Loucy (cell line): ENCODE measurements around the gene SLC13A4.
A peak's percentile ranks its signal among the peaks of the same experiment; 100 is the strongest.

ENCODE experiments used
- H2AFZ ChIP-seq: fragments of 200-600 bp; sonication (generic); 2 replicates; pipeline ENCODE4 v1.6.0; 2016; ENCODE audit warnings: antibody characterized with exemption, mild to moderate bottlenecking, low read length, moderate library complexity
- H3F3A ChIP-seq: fragments of 200-600 bp; 2 replicates; pipeline ENCODE4 v1.6.0; 2016; ENCODE audit warnings: antibody characterized with exemption, low read depth, mild to moderate bottlenecking
- H3K27me3 ChIP-seq: fragments of 200-600 bp; sonication (generic); 2 replicates; pipeline ENCODE4 v1.6.1; 2014; ENCODE audit warnings: low read length, mild to moderate bottlenecking; ENCODE audit not compliant: insufficient read depth, poor library complexity, severe bottlenecking
- H3K36me3 ChIP-seq: fragments of 200-600 bp; sonication (generic); 2 replicates; pipeline ENCODE4 v1.6.1; 2016; ENCODE audit warnings: low read length; ENCODE audit not compliant: insufficient read depth
- H3K4me1 ChIP-seq: fragments of 200-600 bp; sonication (generic); 2 replicates; pipeline ENCODE4 v1.5.1; 2014; ENCODE audit warnings: low read length, mild to moderate bottlenecking; ENCODE audit not compliant: insufficient read depth, poor library complexity, severe bottlenecking
- H3K4me2 ChIP-seq: fragments of 200-600 bp; sonication (generic); 2 replicates; pipeline ENCODE4 v1.6.0; 2014; ENCODE audit warnings: antibody characterized with exemption, low read length, low read depth, mild to moderate bottlenecking; ENCODE audit not compliant: poor library complexity, severe bottlenecking
- H3K4me3 ChIP-seq: fragments of 200-600 bp; sonication (generic); 2 replicates; pipeline ENCODE4 v1.5.1; 2014; ENCODE audit warnings: low read length, mild to moderate bottlenecking, mixed read lengths; ENCODE audit not compliant: poor library complexity, severe bottlenecking
- H3K79me2 ChIP-seq: fragments of 200-600 bp; sonication (generic); 2 replicates; pipeline ENCODE4 v1.6.1; 2014; ENCODE audit warnings: low read length; ENCODE audit not compliant: insufficient read depth
- H3K9ac ChIP-seq: fragments of 200-600 bp; sonication (generic); 2 replicates; pipeline ENCODE4 v1.6.0; 2014; ENCODE audit warnings: mild to moderate bottlenecking, low read depth, low read length, moderate library complexity; ENCODE audit not compliant: poor library complexity, severe bottlenecking
- H3K9me2 ChIP-seq: fragments of 200-600 bp; sonication (generic); replicated peaks from 2 replicates; pipeline ENCODE4 v1.6.1; 2016; ENCODE audit warnings: low read depth, low read length, mixed read lengths
- H3K9me3 ChIP-seq: fragments of 200-600 bp; sonication (generic); 2 replicates; pipeline ENCODE4 v1.6.1; 2014; ENCODE audit warnings: mild to moderate bottlenecking, antibody characterized with exemption, low read length, low read depth; ENCODE audit not compliant: insufficient read depth
- H4K20me1 ChIP-seq: fragments of 200-600 bp; sonication (generic); 2 replicates; pipeline ENCODE4 v1.6.0; 2014; ENCODE audit warnings: antibody characterized with exemption, low read length, mild to moderate bottlenecking; ENCODE audit not compliant: insufficient read depth, poor library complexity, severe bottlenecking
- EZH2phosphoT487 ChIP-seq: fragments of 200-600 bp; IDR thresholded peaks from 2 replicates; pipeline ENCODE4 v1.6.1; 2018; ENCODE audit warnings: antibody characterized with exemption, mild to moderate bottlenecking, moderate library complexity, borderline replicate concordance
- TF ChIP-seq, protein P1 (sequence below): fragments of 200-600 bp; sonication (generic); conservative IDR thresholded peaks from 2 replicates; pipeline ENCODE4 v1.5.1; 2014; ENCODE audit warnings: mild to moderate bottlenecking, antibody characterized with exemption, low read length

The SLC13A4 gene

DNA sequence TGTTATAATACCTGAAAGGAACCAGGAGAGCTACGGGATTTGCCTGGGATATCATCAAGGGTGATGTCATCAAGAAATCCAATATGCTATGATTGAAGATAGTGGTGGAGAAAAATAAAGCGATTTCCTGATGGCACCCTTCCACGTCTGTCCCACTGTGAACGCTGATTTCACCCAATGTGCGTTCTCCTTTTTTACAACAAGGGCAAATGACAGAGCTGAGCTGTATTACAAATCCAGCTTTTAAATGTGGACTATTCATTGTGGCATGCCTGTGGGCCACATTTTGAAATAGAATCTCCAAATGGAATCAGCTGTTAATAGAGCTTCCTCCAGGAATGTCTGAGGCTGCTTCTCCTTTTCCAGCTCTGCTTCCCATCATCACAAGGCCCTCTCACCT is 23.3 kb downstream of the SLC13A4 start:
- no peaks in the 10 kb centered on the region for H3F3A ChIP-seq

DNA sequence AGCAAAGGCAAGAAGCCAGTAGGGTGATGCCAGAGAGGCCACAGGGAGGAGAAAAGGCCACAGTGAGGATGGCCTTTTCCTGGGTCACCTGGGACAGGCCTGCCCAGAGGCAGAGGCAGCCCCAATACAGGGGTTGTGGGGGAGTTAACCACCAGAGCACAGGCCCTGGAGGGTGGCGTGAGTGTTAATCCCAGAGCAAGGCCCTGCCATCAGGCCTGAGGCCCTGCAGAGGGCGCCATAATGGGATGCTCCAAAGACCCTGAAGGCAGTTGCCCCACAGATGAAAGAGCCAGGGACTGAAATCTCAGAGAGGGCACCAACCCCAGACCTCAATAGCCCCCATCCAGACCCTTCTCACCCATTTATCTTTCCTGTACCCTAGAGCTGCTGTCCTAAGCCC is 23.9 kb downstream of the SLC13A4 start:
- no peaks in the 10 kb centered on the region for H3K27me3 ChIP-seq
- H3K9ac ChIP-seq, result no peak overlapping the region
- no peaks in the 10 kb centered on the region for H3K36me3 ChIP-seq
- no peaks in the 10 kb centered on the region for H3K9me2 ChIP-seq
- no peak overlapping the region for H3K4me3 ChIP-seq
- no peak overlapping the region for H3K4me2 ChIP-seq
- H3K79me2 ChIP-seq, result no peaks in the 10 kb centered on the region
- no peak for TF ChIP-seq EZH2phosphoT487
- TF ChIP-seq, protein P1, sequence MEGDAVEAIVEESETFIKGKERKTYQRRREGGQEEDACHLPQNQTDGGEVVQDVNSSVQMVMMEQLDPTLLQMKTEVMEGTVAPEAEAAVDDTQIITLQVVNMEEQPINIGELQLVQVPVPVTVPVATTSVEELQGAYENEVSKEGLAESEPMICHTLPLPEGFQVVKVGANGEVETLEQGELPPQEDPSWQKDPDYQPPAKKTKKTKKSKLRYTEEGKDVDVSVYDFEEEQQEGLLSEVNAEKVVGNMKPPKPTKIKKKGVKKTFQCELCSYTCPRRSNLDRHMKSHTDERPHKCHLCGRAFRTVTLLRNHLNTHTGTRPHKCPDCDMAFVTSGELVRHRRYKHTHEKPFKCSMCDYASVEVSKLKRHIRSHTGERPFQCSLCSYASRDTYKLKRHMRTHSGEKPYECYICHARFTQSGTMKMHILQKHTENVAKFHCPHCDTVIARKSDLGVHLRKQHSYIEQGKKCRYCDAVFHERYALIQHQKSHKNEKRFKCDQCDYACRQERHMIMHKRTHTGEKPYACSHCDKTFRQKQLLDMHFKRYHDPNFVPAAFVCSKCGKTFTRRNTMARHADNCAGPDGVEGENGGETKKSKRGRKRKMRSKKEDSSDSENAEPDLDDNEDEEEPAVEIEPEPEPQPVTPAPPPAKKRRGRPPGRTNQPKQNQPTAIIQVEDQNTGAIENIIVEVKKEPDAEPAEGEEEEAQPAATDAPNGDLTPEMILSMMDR, result peak; percentile 65
- no peaks in the 10 kb centered on the region for H4K20me1 ChIP-seq
- no peak overlapping the region for H2AFZ ChIP-seq
- no peaks in the 10 kb centered on the region for H3K9me3 ChIP-seq
- H3K4me1 ChIP-seq, result no peaks in the 10 kb centered on the region
- no peaks in the 10 kb centered on the region for H3F3A ChIP-seq

More for the DNA sequence above, 23.3 kb downstream of the SLC13A4 start:
- Histone ChIP-seq H3K9ac (no peak overlapping the region), H3K27me3 (no peaks in the 10 kb centered on the region), H2AFZ (no peak overlapping the region), H3K36me3 (no peaks in the 10 kb centered on the region), H3K79me2 (no peaks in the 10 kb centered on the region), H4K20me1 (no peaks in the 10 kb centered on the region), H3K4me1 (no peaks in the 10 kb centered on the region), H3K9me3 (no peaks in the 10 kb centered on the region), H3K4me2 (no peak overlapping the region), H3K4me3 (no peak overlapping the region), H3K9me2 (no peaks in the 10 kb centered on the region)
- TF ChIP-seq, protein P1, result no peak
- TF ChIP-seq EZH2phosphoT487, result no peak

- Histone ChIP-seq H3K4me3 (no peak overlapping the region), H3K9me3 (no peaks in the 10 kb centered on the region), H4K20me1 (no peaks in the 10 kb centered on the region), H3K9ac (no peak overlapping the region), H3K9me2 (no peaks in the 10 kb centered on the region), H3K4me2 (no peak overlapping the region), H2AFZ (no peak overlapping the region), H3K79me2 (no peaks in the 10 kb centered on the region), H3K27me3 (no peaks in the 10 kb centered on the region), H3K36me3 (no peaks in the 10 kb centered on the region), H3F3A (no peaks in the 10 kb centered on the region), H3K4me1 (no peaks in the 10 kb centered on the region)
- TF ChIP-seq, protein P1, result no peak
- no peak for TF ChIP-seq EZH2phosphoT487
These were observed 30.5 kb downstream of the SLC13A4 start for GRCh38 chr7:135697276-135698049.
